ENCODE data around the gene HDAC9.

GRCh38 chr7:18796216-18796615, 300.7 kb downstream of the HDAC9 start:
- TF ChIP-seq PPARA (CRISPR knock-in tag; IDR thresholded peaks at IDR 0.05; ENCODE audit: borderline replicate concordance) (no peak), POU6F1 (CRISPR knock-in tag; IDR thresholded peaks at IDR 0.05; ENCODE audit: borderline replicate concordance, low read depth) (no peak), ZNF565 (CRISPR knock-in tag; conservative IDR thresholded peaks at IDR 0.05; ENCODE audit: low read depth) (no peak), GLIS3 (CRISPR knock-in tag; IDR thresholded peaks at IDR 0.05) (no peak), CSRNP3 (CRISPR knock-in tag; IDR thresholded peaks at IDR 0.05) (no peak), BACH2 (CRISPR knock-in tag; IDR thresholded peaks at IDR 0.05; ENCODE audit: borderline replicate concordance) (no peak), ZNF8 (CRISPR knock-in tag; IDR thresholded peaks at IDR 0.05) (no peak)

Data from SK-N-SH treated with all-trans-retinoic acid at 6 μM for 48 hours (cell line).